A549 treated with CpdA at 1 μM for 4 hours (cell line): ENCODE data around the gene TMEM191B. TPM values are rescaled to one million over a fixed set of nuclear protein-coding genes. Genes with fewer than 3 reads are reported as not detected.

Experiments
- total RNA-seq: library from RNA; stranded (reverse); fragments of 200-300 nt; extraction: Qiagen RNA extraction; gene quantifications from 5 replicates; pipeline ENCODE4 v1.2.3, GENCODE V29; 2022; ENCODE audit warnings: low read depth

Gene TMEM191B
- total RNA-seq = 0.26 to 1.2 TPM (median 0.79 TPM) in 4 of 5 replicates, not detected in the other

DNA sequence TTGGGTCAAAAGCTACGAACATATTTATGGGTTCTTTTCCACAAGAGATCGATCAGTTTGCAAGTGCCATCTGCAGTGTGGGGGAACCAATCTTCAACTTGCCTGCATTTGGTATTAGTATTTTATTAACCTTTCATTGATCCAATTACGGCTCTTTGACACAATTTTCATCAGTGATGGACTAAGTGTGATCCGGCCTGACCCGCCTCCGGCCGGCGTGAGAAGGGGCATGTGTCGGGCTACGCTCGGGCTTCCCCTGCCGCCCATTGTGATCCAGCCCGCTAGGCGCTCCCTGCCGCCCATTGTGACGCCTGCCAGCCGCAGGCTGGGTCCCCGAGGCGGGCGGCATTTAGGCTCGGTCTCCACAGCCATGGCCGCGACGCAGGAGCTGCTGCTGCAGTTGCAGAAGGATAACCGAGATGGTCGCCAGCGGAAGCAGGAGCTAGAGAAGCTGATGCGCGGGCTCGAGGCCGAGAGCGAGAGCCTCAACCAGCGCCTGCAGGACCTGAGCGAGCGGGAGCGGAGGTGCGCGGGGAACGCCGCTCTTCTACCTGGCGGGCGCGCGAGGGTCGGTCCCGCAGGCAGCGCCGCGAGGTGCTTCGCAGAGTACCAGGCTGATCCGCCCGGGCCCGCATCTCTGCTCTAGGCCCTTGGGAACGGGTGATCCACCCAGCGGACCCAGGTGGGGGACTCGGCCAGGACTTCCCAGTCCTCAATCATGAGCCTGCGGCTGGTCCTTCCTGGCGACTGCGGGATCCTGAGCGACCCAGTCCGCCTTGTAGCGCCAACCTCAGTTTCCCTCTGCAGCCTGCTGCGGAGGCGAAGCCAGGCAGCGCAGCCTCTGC lies at the start of gene TMEM191B:
TSS of gene TMEM191B (plus strand) at position 51 of the 845 bp plus-strand sequence. CDS start at position 230, 179 bp downstream.

DNA sequence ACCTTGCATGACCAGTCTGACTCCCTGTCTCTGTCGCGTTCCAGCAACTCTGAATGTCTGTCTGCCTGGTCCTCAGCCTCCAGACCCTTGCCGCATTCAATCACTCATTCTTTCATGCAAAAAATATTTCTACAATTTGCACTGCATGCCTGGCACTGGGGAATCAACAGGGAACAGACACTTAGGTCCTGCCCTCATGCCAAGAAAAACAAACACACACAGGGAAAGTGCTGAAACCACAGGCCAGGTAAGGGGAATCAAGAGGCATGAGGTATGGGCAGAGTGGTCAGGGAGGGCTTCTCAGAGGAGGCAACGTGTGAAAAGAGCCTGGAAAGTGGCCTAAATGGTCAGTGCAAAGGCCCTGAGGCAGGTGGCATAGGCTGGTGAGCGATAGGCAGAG lies 9.5 kb upstream of the TMEM191B start, which contains the start of gene GGTLC3:
TSS of gene GGTLC3 (minus strand) at position 101 of the 400 bp plus-strand sequence. CDS start 264 bp downstream, outside the sequence.

Other genes with a start within 250 kb of the TMEM191B start
- not detected in 5 replicates for gene GGTLC3, start 9.6 kb upstream of the TMEM191B start, total RNA-seq
- 1.0 to 1.8 TPM (median 1.2 TPM) in 5 replicates for gene RIMBP3, start 84.1 kb downstream of the TMEM191B start, total RNA-seq